Stimulated activated CD8-positive, alpha-beta memory T cell treated with anti-CD3 and anti-CD28 coated beads, Interleukin-15, amount 100 ng/mL, for 4 hours (primary cell): ENCODE measurements around the gene GDF3.

Experiments used
- DNase-seq, 2 donors: peaks; one replicate each; pipeline ENCODE4 v3.0.0-alpha.2; 2020; ENCODE audit warnings: low read depth in 2 of 2

GDF3 gene

GRCh38 chr12:7667125-7667524 is 28.4 kb downstream of the GDF3 start:
- no peak for DNase-seq

- DNase-seq = no peak
Measured at GRCh38 chr12:7666595-7666994, 29.0 kb downstream of the GDF3 start.

GRCh38 chr12:7661741-7662140 is 33.8 kb downstream of the GDF3 start:
- DNase-seq = no peak

GRCh38 chr12:7656121-7656520 is 39.5 kb downstream of the GDF3 start:
- no peak for DNase-seq

DNA sequence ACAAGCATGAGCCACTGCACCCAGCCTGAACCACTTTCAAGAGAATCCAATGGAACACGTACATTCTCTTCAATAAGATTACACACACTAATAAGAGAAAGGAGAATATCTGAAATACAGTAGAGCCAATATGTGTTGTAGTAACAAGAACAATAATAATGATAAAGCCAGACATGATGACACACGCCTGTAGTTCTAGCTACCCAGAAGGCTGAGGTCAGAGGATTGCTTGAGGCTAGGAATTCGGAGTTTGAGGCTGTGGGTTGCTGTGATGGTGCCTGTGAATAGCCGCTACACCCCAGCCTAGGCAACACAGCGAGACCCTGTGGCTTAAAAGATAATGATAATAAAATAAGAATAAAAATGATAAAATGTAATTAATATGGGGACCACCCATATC is 45.5 kb downstream of the GDF3 start:
- no peak for DNase-seq

DNA sequence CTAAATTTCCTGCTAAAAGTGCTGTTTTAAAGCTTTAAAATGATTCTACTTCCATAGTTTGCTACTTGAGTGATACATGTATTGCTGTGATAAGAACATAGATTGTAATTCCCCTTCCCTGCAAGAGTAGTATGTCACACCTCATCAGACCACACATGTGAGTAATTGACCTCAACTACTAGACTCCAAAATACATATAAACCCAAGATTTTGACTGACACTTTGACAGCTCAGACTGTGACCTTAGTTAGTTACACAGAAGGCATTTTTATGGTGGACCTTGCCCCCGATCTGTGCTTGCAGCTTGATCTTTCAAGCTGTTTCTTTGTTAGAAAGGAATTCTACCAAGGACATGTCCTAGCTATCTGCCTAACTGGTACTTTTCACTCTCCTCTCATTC is 48.5 kb downstream of the GDF3 start:
- DNase-seq = no peak

- no peak for DNase-seq
Measured at GRCh38 chr12:7646178-7646475, 49.4 kb downstream of the GDF3 start.

GRCh38 chr12:7645395-7646177 is 50.0 kb downstream of the GDF3 start:
- DNase-seq = no peak

DNA sequence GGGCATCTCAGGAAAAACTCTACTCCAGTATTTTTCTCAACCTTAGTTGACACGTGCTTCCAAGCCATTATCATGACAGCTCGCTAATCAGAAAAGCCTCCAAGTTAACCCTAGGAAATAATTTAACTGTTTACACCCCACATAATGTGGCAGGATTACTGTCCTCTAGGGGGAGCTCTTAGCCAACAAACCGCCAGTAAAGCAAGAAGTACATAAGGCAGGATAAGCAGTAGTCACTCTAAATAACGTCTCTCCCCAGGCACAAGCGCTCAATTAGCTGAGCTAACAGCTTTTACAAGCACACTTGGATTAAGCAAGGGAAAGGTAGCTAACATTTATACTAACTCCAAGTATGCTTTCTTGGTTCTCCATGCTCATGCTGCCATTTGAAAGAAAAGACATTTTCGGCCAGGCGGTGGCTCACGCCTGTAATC is 52.7 kb downstream of the GDF3 start:
- no peak for DNase-seq

DNA sequence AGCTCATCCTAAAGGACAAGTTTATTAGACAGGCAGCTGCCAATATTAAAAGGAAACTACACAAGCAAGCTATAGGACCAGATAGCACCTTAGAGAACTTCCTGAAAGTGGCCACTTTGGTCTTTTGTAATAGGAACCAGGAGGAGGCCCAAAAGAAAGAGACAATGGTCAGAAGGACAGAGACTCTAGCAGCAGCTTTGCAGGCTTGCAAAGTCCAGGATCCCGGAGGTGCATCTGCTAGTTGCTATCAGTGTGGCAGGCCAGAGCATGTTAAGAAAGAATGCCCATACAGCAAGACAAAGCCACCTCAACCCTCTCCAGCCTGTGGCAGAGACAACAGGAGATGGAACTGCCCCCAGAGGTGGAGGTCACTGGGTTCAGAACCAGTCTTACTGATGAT is 53.3 kb downstream of the GDF3 start:
- DNase-seq = no peak

- DNase-seq = peak in 1 of 2 donors; percentile 17
Measured at GRCh38 chr12:7640123-7640995, 55.2 kb downstream of the GDF3 start.
